ENCODE data around the gene CRK. TPM values are rescaled to one million over a fixed set of nuclear protein-coding genes. Genes with fewer than 3 reads are reported as not detected.

CRK gene
- total RNA-seq (10 to 100 TPM; 18.2 to 87.5 (median 53.5) TPM), polyA plus RNA-seq (10 to 100 TPM; 18.0 to 40.5 (median 32.9) TPM)
- long read RNA-seq, donor 1, transcript CRK-201 (3 exons, 3,880 nt), result major isoform, 5 of 8 reads
- long read RNA-seq, donor 1, partial matches to known transcripts, result 0 of 8 reads
- long read RNA-seq, donor 1, other reads (novel, unspliced or antisense), result 0 of 8 reads
- long read RNA-seq, donor 2, transcript CRK-201 (3 exons, 3,880 nt), result major isoform, 8 of 16 reads
- long read RNA-seq, donor 2, transcript CRK-202 (3 exons, 3,675 nt), result major isoform, 8 of 16 reads
- long read RNA-seq, donor 2, partial matches to known transcripts, result 0 of 16 reads
- long read RNA-seq, donor 2, other reads (novel, unspliced or antisense), result 0 of 16 reads
- long read RNA-seq, donor 3, transcript CRK-202 (3 exons, 3,675 nt), result major isoform, 8 of 9 reads
- long read RNA-seq, donor 3, partial matches to known transcripts, result 0 of 9 reads
- long read RNA-seq, donor 3, other reads (novel, unspliced or antisense), result 0 of 9 reads
- long read RNA-seq, donor 4, partial matches to known transcripts, result 0 of 1 reads
- long read RNA-seq, donor 4, other reads (novel, unspliced or antisense), result 0 of 1 reads
- long read RNA-seq, donor 5, transcript CRK-201 (3 exons, 3,880 nt), result major isoform, 11 of 19 reads
- long read RNA-seq, donor 5, transcript CRK-202 (3 exons, 3,675 nt), result minor isoform, 8 of 19 reads
- long read RNA-seq, donor 5, partial matches to known transcripts, result 0 of 19 reads
- long read RNA-seq, donor 5, other reads (novel, unspliced or antisense), result 0 of 19 reads
- long read RNA-seq, donor 6, transcript CRK-202 (3 exons, 3,675 nt), result major isoform, 12 of 22 reads
- long read RNA-seq, donor 6, transcript CRK-201 (3 exons, 3,880 nt), result minor isoform, 10 of 22 reads
- long read RNA-seq, donor 6, partial matches to known transcripts, result 0 of 22 reads
- long read RNA-seq, donor 6, other reads (novel, unspliced or antisense), result 0 of 22 reads
- long read RNA-seq, donor 7, transcript CRK-201 (3 exons, 3,880 nt), result major isoform, 10 of 16 reads
- long read RNA-seq, donor 7, transcript CRK-202 (3 exons, 3,675 nt), result minor isoform, 6 of 16 reads
- long read RNA-seq, donor 7, partial matches to known transcripts, result 0 of 16 reads
- long read RNA-seq, donor 7, other reads (novel, unspliced or antisense), result 0 of 16 reads
- long read RNA-seq, donor 8, transcript CRK-202 (3 exons, 3,675 nt), result major isoform, 11 of 13 reads
- long read RNA-seq, donor 8, partial matches to known transcripts, result 0 of 13 reads
- long read RNA-seq, donor 8, other reads (novel, unspliced or antisense), result 0 of 13 reads
- long read RNA-seq, donor 9, partial matches to known transcripts, result 0 of 6 reads
- long read RNA-seq, donor 9, other reads (novel, unspliced or antisense), result 0 of 6 reads
- long read RNA-seq, donor 10, partial matches to known transcripts, result 0 of 5 reads
- long read RNA-seq, donor 10, other reads (novel, unspliced or antisense), result 0 of 5 reads

DNA sequence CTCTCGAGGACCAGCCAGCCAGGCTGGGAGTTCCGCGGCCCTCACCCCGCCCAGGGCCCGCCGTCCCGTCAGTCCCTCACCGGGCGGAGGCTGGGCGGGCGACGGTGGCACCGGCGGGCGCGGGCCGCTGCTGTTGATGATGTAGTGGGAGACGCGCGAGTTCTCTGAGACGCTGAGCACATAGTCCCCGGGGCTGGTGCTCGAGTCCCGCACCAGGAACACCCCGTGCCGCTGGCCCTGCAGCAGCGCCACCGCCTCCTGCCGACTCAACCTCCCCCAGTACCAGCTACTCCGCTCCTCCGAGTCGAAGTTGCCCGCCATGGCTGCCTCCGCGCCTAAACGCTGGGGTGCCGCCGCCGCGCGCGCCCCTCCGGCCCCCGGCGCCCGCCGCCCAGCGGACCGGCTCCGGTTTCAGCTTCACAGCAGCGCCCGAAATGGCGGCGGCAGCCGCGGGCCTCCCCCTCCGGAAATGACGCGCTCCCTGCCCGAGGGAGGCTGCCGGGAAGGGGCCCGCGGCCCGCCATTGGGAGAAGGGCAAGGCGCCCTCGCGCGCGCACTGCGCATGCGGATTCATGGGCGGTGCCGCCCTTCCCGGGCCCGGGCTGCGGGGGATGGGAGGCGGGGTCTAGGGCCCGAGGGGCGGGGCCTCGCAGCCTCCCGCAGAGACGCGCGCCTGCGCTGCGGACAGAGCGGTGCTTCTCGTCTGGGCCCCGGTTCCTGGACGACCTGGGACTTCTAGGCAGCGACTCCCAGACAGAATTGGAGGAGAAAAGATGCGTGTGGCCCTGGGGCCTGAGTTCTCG is at the start of gene CRK:
CRK (minus strand) TSS at position 436 of the 803 bp plus-strand sequence; CDS start at position 321, 115 bp downstream.
- TF ChIP-seq EP300 (IDR thresholded peaks at IDR 0.05) (no peak), POLR2AphosphoS5 (IDR thresholded peaks at IDR 0.05) (peak; percentile 89 to 98 (median 96)), POLR2A (IDR thresholded peaks at IDR 0.05) (peak in 1 of 4 donors; percentile 27)
- TF ChIP-seq, protein P1, sequence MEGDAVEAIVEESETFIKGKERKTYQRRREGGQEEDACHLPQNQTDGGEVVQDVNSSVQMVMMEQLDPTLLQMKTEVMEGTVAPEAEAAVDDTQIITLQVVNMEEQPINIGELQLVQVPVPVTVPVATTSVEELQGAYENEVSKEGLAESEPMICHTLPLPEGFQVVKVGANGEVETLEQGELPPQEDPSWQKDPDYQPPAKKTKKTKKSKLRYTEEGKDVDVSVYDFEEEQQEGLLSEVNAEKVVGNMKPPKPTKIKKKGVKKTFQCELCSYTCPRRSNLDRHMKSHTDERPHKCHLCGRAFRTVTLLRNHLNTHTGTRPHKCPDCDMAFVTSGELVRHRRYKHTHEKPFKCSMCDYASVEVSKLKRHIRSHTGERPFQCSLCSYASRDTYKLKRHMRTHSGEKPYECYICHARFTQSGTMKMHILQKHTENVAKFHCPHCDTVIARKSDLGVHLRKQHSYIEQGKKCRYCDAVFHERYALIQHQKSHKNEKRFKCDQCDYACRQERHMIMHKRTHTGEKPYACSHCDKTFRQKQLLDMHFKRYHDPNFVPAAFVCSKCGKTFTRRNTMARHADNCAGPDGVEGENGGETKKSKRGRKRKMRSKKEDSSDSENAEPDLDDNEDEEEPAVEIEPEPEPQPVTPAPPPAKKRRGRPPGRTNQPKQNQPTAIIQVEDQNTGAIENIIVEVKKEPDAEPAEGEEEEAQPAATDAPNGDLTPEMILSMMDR (IDR thresholded peaks at IDR 0.05), result no peak
- Histone ChIP-seq H3K36me3 (peaks cover 0 to 9% (median 3%) of the 10 kb centered on the region in 4 donors), H3K4me1 (peaks cover 43 to 64% (median 58%) of the 10 kb centered on the region in 4 donors), H3K27me3 (no peaks in the 10 kb centered on the region), H3K4me3 (peak within 1 kb of the TSS; percentile 73 to 100 (median 98)), H3K9me3 (no peaks in the 10 kb centered on the region), H3K27ac (peak within 1 kb of the TSS; percentile 96 to 100 (median 99))
- 0 to 1% (median 0%) methylated on average over 62 to 93 of the region's 93 CpGs for WGBS, 5 donors
- DNase-seq, result peak; percentile 98 to 99
- intact Hi-C loops (cut with DNase I; ENCODE audit: low total_unique reads), result no loop called here

DNA sequence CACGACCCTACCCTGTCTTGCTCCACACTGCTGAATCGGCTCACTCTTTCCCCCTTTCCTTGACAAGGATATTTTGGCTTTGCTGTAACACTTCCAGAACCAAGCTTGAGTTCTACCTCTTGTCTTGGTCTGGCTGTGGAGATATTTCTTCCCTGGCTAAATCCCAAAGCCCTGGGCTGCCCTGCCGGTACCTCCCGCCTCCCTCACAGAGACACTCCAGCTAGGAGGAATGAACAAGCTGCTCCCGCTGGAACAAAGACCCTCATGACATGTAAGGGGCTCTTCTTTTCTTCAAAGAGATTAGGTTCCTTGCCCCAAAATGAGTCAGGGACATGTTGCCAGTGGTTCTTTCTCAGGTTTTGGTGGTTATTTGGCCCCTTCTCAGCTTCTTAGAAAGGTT is 49.6 kb upstream of the CRK start:
- TF ChIP-seq, protein P1 (IDR thresholded peaks at IDR 0.05), result no peak
- TF ChIP-seq EP300 (IDR thresholded peaks at IDR 0.05), result no peak
- TF ChIP-seq POLR2AphosphoS5 (IDR thresholded peaks at IDR 0.05), result no peak
- no peak for TF ChIP-seq POLR2A (IDR thresholded peaks at IDR 0.05)
- intact Hi-C loops (cut with DNase I; ENCODE audit: low total_unique reads), result no loop called here
- Histone ChIP-seq H3K4me1 (peaks cover 0 to 15% (median 7%) of the 10 kb centered on the region in 4 donors), H3K9me3 (no peaks in the 10 kb centered on the region), H3K27ac (no peak overlapping the region), H3K27me3 (no peaks in the 10 kb centered on the region), H3K4me3 (no peak overlapping the region), H3K36me3 (peaks cover 31 to 88% (median 86%) of the 10 kb centered on the region in 4 donors)
- 79 to 87% (median 84%) methylated on average over 5 of the region's 5 CpGs for WGBS, 5 donors
- DNase-seq, result no peak

DNA sequence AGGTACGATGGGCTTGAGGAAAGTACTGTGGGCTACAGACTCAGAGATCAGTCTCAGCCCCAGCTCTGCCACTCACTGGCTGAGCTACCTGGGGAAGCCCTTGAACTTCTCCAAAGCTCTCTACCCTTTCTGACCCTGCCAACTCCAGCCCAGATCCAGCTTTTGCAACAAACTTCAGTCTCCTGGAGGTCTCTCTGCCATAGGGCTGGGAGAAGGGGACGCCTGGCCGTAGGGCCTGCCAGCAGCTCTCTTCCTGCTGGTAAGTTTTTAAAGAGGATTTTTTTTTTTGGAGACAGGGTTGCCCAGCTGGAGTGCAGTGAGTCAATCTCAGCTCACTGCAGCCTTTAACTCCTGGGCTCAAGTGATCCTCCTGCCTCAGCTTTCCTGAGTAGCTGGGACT is 48.8 kb upstream of the CRK start:
- WGBS, 5 donors, result 87 to 95% (median 92%) methylated on average over 3 of the region's 3 CpGs
- no peak for TF ChIP-seq POLR2A (IDR thresholded peaks at IDR 0.05)
- TF ChIP-seq, protein P1 (IDR thresholded peaks at IDR 0.05), result no peak
- TF ChIP-seq POLR2AphosphoS5 (IDR thresholded peaks at IDR 0.05), result no peak
- H3K27me3 ChIP-seq, result no peaks in the 10 kb centered on the region
- H3K4me3 ChIP-seq, result no peak overlapping the region
- intact Hi-C loops (cut with DNase I; ENCODE audit: low total_unique reads), result no loop called here
- H3K4me1 ChIP-seq, result peaks cover 0 to 8% (median 3%) of the 10 kb centered on the region in 4 donors
- no peak overlapping the region for H3K27ac ChIP-seq
- DNase-seq, result no peak
- no peaks in the 10 kb centered on the region for H3K9me3 ChIP-seq
- peaks cover 31 to 86% (median 81%) of the 10 kb centered on the region in 4 donors for H3K36me3 ChIP-seq

Measured in stomach (tissue), 19 donors.